ENCODE results near the gene AFF3. TPM values are rescaled to one million over a fixed set of nuclear protein-coding genes. Genes with fewer than 3 reads are reported as not detected.

Gene AFF3
- total and polyA plus RNA-seq, 2 of the 13 experiments (the other 11 are each of a cell fraction or from before 2014, with no cell fraction given) = not detected

- TF ChIP-seq ZNF574 (CRISPR knock-in tag; IDR thresholded peaks at IDR 0.05) (peak; percentile 95), PITX1 (CRISPR knock-in tag; IDR thresholded peaks at IDR 0.05) (no peak), TCF7 (IDR thresholded peaks at IDR 0.05; ENCODE audit: low read depth) (no peak), NFIB (CRISPR knock-in tag; IDR thresholded peaks at IDR 0.05; ENCODE audit: borderline replicate concordance) (no peak), RCOR2 (CRISPR knock-in tag; IDR thresholded peaks at IDR 0.05) (no peak), ZNF687 (CRISPR knock-in tag; IDR thresholded peaks at IDR 0.05) (0 out of 2 replicates have a peak, but pooled peaks have one; percentile 20), ZSCAN22 (CRISPR knock-in tag; IDR thresholded peaks at IDR 0.05) (no peak), CHD2 (IDR thresholded peaks at IDR 0.05; ENCODE audit: low read depth, low read length) (no peak), WIZ (CRISPR knock-in tag; IDR thresholded peaks at IDR 0.05) (no peak), RFXAP (CRISPR knock-in tag; IDR thresholded peaks at IDR 0.05; ENCODE audit: borderline replicate concordance) (no peak), EED (CRISPR knock-in tag; IDR thresholded peaks at IDR 0.05) (no peak), GATAD2A (CRISPR knock-in tag; IDR thresholded peaks at IDR 0.05) (peak; percentile 38; the same call in 1 of the 2 replicates), TAF1 (CRISPR knock-in tag; IDR thresholded peaks at IDR 0.05) (no peak), GPN1 (CRISPR knock-in tag; IDR thresholded peaks at IDR 0.05; ENCODE audit: borderline replicate concordance) (no peak)
- TF ChIP-seq, protein P1, sequence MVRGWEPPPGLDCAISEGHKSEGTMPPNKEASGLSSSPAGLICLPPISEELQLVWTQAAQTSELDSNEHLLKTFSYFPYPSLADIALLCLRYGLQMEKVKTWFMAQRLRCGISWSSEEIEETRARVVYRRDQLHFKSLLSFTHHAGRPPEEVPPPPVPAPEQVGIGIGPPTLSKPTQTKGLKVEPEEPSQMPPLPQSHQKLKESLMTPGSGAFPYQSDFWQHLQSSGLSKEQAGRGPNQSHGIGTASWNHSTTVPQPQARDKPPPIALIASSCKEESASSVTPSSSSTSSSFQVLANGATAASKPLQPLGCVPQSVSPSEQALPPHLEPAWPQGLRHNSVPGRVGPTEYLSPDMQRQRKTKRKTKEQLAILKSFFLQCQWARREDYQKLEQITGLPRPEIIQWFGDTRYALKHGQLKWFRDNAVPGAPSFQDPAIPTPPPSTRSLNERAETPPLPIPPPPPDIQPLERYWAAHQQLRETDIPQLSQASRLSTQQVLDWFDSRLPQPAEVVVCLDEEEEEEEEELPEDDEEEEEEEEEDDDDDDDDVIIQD (CRISPR knock-in tag; IDR thresholded peaks at IDR 0.05; ENCODE audit: low read depth) = 0 out of 2 replicates have a peak, but pooled peaks have one; percentile 25
- TF ChIP-seq, protein P2, sequence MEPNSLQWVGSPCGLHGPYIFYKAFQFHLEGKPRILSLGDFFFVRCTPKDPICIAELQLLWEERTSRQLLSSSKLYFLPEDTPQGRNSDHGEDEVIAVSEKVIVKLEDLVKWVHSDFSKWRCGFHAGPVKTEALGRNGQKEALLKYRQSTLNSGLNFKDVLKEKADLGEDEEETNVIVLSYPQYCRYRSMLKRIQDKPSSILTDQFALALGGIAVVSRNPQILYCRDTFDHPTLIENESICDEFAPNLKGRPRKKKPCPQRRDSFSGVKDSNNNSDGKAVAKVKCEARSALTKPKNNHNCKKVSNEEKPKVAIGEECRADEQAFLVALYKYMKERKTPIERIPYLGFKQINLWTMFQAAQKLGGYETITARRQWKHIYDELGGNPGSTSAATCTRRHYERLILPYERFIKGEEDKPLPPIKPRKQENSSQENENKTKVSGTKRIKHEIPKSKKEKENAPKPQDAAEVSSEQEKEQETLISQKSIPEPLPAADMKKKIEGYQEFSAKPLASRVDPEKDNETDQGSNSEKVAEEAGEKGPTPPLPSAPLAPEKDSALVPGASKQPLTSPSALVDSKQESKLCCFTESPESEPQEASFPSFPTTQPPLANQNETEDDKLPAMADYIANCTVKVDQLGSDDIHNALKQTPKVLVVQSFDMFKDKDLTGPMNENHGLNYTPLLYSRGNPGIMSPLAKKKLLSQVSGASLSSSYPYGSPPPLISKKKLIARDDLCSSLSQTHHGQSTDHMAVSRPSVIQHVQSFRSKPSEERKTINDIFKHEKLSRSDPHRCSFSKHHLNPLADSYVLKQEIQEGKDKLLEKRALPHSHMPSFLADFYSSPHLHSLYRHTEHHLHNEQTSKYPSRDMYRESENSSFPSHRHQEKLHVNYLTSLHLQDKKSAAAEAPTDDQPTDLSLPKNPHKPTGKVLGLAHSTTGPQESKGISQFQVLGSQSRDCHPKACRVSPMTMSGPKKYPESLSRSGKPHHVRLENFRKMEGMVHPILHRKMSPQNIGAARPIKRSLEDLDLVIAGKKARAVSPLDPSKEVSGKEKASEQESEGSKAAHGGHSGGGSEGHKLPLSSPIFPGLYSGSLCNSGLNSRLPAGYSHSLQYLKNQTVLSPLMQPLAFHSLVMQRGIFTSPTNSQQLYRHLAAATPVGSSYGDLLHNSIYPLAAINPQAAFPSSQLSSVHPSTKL (CRISPR knock-in tag; IDR thresholded peaks at IDR 0.05) = peak; percentile 53
- TF ChIP-seq, protein P3, sequence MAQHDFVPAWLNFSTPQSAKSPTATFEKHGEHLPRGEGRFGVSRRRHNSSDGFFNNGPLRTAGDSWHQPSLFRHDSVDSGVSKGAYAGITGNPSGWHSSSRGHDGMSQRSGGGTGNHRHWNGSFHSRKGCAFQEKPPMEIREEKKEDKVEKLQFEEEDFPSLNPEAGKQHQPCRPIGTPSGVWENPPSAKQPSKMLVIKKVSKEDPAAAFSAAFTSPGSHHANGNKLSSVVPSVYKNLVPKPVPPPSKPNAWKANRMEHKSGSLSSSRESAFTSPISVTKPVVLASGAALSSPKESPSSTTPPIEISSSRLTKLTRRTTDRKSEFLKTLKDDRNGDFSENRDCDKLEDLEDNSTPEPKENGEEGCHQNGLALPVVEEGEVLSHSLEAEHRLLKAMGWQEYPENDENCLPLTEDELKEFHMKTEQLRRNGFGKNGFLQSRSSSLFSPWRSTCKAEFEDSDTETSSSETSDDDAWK (CRISPR knock-in tag; IDR thresholded peaks at IDR 0.05) = no peak
Measured at GRCh38 chr2:99559075-99559662, 583.2 kb downstream of the AFF3 start (continued).

All from HepG2 (cell line).